Nephron (organoid): Measurements from ENCODE around the gene HIGD1C.
"Not testable (repeated sequence)": the region's sequence is repeated elsewhere in the genome, so short reads cannot be mapped to it uniquely, and the experiment has no call there.

Experiments used
- H3K27ac Mint-ChIP-seq, 3 experiments: 2 replicates each; pipeline ENCODE4 v1.8.0; 2020; ENCODE audit warnings: mixed read lengths in 3 of 3, mild to moderate bottlenecking in 2 of 3, moderate library complexity in 1 of 3
- H3K27me3 Mint-ChIP-seq: 2 replicates; pipeline ENCODE4 v1.8.0; 2021; ENCODE audit warnings: low read depth, mild to moderate bottlenecking, moderate library complexity, mixed read lengths
- H3K36me3 Mint-ChIP-seq: 2 replicates; pipeline ENCODE4 v1.8.0; 2020; ENCODE audit warnings: low read depth, mixed read lengths
- H3K4me1 Mint-ChIP-seq: 2 replicates; pipeline ENCODE4 v1.8.0; 2020; ENCODE audit warnings: mixed read lengths
- H3K4me3 Mint-ChIP-seq, 3 experiments: 2 replicates each; pipeline ENCODE4 v1.8.0; 2020; ENCODE audit warnings: mild to moderate bottlenecking in 3 of 3, mixed read lengths in 3 of 3, moderate library complexity in 2 of 3
- H3K9me3 Mint-ChIP-seq: 2 replicates; pipeline ENCODE4 v1.8.0; 2020; ENCODE audit warnings: mixed read lengths
- TF ChIP-seq, protein P1 (sequence below), 3 experiments: fragments of 200-600 bp; sonication (generic); IDR thresholded peaks; one replicate each; pipeline ENCODE4 v1.5.0; 2021; ENCODE audit warnings: antibody characterized with exemption in 3 of 3; ENCODE audit not compliant: unreplicated experiment in 3 of 3

Gene HIGD1C

DNA sequence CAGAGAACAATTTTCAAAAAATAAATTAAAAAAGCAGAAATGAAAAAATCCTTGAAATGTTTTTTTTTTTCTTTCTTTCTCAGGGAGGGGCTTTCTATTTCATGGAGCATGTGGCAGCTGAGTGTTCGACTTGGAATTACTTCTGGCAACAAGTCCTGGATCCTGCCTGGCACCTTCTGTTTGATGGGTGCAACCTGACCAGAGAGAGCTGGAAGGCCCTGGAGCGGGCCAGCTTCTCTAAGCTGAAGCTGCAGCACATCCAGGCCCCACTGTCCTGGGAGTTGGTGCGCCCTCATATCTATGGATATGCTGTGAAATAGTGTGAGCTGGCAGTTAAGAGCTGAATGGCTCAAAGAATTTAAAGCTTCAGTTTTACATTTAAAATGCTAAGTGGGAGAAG, 22.5 kb upstream of the HIGD1C start:
- H3K9me3 Mint-ChIP-seq = no peaks in the 10 kb centered on the region
- H3K27ac Mint-ChIP-seq = no peak overlapping the region
- no peaks in the 10 kb centered on the region for H3K27me3 Mint-ChIP-seq
- peaks cover 41% of the 10 kb centered on the region for H3K4me1 Mint-ChIP-seq
- peaks cover 18% of the 10 kb centered on the region for H3K36me3 Mint-ChIP-seq
- H3K4me3 Mint-ChIP-seq = no peak overlapping the region
- TF ChIP-seq, protein P1, sequence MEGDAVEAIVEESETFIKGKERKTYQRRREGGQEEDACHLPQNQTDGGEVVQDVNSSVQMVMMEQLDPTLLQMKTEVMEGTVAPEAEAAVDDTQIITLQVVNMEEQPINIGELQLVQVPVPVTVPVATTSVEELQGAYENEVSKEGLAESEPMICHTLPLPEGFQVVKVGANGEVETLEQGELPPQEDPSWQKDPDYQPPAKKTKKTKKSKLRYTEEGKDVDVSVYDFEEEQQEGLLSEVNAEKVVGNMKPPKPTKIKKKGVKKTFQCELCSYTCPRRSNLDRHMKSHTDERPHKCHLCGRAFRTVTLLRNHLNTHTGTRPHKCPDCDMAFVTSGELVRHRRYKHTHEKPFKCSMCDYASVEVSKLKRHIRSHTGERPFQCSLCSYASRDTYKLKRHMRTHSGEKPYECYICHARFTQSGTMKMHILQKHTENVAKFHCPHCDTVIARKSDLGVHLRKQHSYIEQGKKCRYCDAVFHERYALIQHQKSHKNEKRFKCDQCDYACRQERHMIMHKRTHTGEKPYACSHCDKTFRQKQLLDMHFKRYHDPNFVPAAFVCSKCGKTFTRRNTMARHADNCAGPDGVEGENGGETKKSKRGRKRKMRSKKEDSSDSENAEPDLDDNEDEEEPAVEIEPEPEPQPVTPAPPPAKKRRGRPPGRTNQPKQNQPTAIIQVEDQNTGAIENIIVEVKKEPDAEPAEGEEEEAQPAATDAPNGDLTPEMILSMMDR (IDR thresholded peaks at IDR 0.05; ENCODE audit: unreplicated experiment in 3 of 3) = no peak

DNA sequence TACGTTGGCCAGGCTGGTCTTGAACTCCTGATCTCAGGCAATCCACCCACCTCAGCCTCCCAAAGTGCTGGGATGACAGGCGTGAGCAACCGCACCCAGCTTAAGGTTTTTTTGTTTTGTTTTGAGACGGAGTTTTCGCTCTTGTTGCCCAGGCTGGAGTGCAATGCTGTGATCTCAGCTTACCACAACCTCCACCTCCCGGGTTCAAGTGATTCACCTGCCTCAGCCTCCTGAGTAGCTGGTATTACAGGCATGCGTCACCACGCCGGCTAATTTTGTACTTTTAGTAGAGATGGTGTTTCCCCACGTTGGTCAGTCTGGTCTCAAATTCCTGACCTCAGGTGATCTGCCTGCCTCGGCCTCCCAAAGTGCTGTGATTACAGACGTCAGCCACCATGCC, 21.9 kb upstream of the HIGD1C start:
- H3K27me3 Mint-ChIP-seq, H3K27ac Mint-ChIP-seq: not testable (repeated sequence)
- H3K4me1 Mint-ChIP-seq = peaks cover 34% of the 10 kb centered on the region

DNA sequence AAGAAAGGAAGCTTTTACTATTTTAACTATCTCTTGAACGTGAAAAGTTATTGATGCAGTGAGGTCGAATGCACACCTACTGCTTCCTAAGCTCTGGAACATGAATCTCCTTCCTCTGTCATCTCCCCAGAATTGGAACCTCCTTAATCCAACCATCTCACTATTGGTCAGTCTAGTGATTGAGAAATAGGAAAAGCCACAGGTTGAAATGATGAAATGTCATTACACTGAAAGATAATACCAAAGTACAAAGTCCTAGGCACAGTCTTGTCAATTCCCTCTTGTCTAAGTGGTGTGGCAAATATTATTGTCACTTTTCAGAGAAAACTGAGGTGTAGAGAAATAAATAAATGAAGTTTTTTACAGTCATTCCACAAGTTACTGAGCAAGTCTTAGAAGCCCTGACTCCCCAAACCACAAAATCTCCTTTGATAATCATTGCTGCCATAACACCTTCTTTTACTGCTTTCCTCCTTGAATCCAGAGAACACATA, 19.5 kb upstream of the HIGD1C start:
- no peaks in the 10 kb centered on the region for H3K9me3 Mint-ChIP-seq
- H3K4me3 Mint-ChIP-seq = no peak overlapping the region

More for the DNA sequence above, 21.9 kb upstream of the HIGD1C start:
- H3K9me3 Mint-ChIP-seq, H3K4me3 Mint-ChIP-seq: not testable (repeated sequence)
- peaks cover 18% of the 10 kb centered on the region for H3K36me3 Mint-ChIP-seq

DNA sequence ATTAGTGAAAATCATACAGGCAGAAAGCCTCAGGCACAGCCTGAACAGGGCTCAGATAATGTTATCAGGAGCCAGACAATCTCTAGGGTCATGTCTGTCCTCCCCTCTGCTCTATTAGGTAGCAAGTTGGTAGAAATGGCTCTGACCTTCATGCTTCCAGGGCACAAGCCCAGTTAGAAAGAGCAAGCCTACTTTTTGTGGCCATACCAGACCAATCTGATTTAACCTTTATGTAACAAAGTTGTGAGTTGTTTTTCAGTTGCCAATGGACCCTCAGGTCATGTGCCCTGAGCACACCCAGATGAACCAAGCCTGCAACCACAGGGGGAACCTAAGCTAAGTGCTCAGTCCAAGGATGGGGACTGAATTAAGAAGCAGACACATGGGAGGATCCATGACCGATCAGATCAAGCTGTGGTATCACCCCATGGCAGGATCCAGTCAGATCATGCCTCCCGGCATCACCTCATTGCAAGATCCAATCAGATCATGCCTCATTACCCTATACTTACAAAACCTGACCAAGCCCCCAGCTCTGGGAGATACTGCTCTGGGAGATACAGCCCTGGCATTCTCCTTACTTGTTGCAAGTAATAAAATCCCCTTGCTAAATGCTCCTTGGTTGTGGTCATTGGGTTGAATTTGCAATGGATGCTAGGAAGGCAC, 18.8 kb upstream of the HIGD1C start:
- Mint-ChIP-seq H3K27ac (peak overlapping the region in 1 of 3 experiments; percentile 35), H3K36me3 (peaks cover 16% of the 10 kb centered on the region), H3K4me1 (peaks cover 12% of the 10 kb centered on the region), H3K27me3 (no peaks in the 10 kb centered on the region), H3K4me3 (no peak overlapping the region), H3K9me3 (no peaks in the 10 kb centered on the region)
- TF ChIP-seq, protein P1 (IDR thresholded peaks at IDR 0.05; ENCODE audit: unreplicated experiment in 3 of 3) = no peak

More for the DNA sequence above, 19.5 kb upstream of the HIGD1C start:
- H3K36me3 Mint-ChIP-seq = peaks cover 18% of the 10 kb centered on the region
- H3K27ac Mint-ChIP-seq = peak overlapping the region in 2 of 3 experiments; percentile 21 to 35
- TF ChIP-seq, protein P1 (IDR thresholded peaks at IDR 0.05; ENCODE audit: unreplicated experiment in 3 of 3) = no peak
- peaks cover 20% of the 10 kb centered on the region for H3K4me1 Mint-ChIP-seq
- no peaks in the 10 kb centered on the region for H3K27me3 Mint-ChIP-seq

DNA sequence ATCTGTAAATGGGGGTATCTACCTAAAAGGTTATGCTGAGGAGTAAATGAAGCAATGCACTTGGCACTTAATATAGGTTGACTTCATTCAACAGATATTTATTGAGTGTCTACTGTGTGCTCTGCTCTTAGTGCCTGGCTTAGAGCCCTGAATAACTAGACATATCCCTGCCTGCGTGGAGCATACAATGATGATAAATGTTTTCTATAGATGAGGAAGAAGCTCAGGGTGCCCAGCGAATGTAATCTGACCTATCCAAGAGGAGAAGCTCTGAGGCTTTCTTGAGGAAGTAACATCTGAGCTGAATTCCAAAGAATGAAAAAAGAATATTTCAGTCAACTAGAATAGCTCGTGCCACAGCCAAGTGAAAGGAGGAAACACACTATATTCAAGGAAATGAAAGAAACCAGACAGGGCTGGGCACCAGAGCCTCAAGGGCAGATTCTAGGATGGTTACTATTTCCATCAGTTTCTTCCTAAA, 17.9 kb upstream of the HIGD1C start:
- peak overlapping the region; percentile 78 to 90 (median 84) for H3K27ac Mint-ChIP-seq
- H3K9me3 Mint-ChIP-seq = no peaks in the 10 kb centered on the region
- H3K4me1 Mint-ChIP-seq = peaks cover 6% of the 10 kb centered on the region
- H3K36me3 Mint-ChIP-seq = peaks cover 14% of the 10 kb centered on the region
- TF ChIP-seq, protein P1 (IDR thresholded peaks at IDR 0.05; ENCODE audit: unreplicated experiment in 3 of 3) = no peak
- H3K4me3 Mint-ChIP-seq = no peak overlapping the region
- no peaks in the 10 kb centered on the region for H3K27me3 Mint-ChIP-seq

DNA sequence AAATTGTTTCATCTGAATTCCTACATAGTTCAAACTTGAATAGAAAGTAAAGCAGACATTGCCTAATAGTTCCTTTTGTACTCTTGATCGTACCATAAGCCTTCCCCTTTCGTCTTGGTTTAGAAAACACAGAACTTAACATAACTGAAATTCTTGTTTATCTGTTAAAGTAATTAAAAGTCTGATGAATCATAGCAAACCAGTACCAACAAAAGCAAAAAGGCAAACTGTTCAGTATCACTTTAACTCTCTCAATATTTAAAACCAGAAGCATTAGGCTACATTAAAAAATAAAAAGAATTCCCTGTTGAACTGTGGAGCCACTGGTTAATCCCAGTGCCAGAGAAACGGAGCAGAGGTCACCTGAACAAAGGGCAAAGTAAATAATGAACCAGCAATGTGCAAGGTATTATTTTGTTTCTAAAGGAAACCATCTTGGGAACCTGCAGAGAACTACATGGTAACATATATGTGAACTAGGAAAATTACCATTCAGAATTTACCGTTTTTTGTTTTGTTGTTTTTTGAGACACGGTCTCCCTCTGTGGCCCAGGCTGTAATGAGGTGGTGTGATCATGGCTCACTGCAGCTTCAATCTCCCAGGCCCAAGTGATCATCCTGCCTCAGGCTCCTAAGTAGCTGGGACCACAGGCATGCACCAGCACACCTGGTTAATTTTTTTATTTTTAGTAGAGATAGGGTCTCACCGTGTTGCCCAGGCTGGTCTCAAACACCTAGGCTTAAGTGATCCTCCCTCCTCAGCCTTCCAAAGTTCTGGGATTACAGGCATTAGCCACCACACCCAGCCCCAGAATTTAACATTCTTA, 17.1 kb upstream of the HIGD1C start:
- peak overlapping the region; percentile 78 to 90 (median 84) for H3K27ac Mint-ChIP-seq
- no peaks in the 10 kb centered on the region for H3K9me3 Mint-ChIP-seq
- H3K4me1 Mint-ChIP-seq = peaks cover 6% of the 10 kb centered on the region
- peaks cover 10% of the 10 kb centered on the region for H3K36me3 Mint-ChIP-seq
- no peak overlapping the region for H3K4me3 Mint-ChIP-seq
- TF ChIP-seq, protein P1 (IDR thresholded peaks at IDR 0.05; ENCODE audit: unreplicated experiment in 3 of 3) = no peak
- H3K27me3 Mint-ChIP-seq = no peaks in the 10 kb centered on the region
